ENCODE results near the gene NUDT1. TPM values are rescaled to one million over a fixed set of nuclear protein-coding genes. Genes with fewer than 3 reads are reported as not detected.

The NUDT1 gene
- total RNA-seq, 1 experiment from 2014 or later: 92.6 TPM

- ChIA-PET CTCF (no interaction called here), POLR2A (no interaction called here)
- H3K27me3 ChIP-seq (ENCODE audit: control insufficient read depth, insufficient read depth, low read length): no peaks in the 10 kb centered on the region
- ATAC-seq (no peak), DNase-seq (ENCODE audit: low read depth, low spot score) (no peak)
- TF ChIP-seq, protein P1, sequence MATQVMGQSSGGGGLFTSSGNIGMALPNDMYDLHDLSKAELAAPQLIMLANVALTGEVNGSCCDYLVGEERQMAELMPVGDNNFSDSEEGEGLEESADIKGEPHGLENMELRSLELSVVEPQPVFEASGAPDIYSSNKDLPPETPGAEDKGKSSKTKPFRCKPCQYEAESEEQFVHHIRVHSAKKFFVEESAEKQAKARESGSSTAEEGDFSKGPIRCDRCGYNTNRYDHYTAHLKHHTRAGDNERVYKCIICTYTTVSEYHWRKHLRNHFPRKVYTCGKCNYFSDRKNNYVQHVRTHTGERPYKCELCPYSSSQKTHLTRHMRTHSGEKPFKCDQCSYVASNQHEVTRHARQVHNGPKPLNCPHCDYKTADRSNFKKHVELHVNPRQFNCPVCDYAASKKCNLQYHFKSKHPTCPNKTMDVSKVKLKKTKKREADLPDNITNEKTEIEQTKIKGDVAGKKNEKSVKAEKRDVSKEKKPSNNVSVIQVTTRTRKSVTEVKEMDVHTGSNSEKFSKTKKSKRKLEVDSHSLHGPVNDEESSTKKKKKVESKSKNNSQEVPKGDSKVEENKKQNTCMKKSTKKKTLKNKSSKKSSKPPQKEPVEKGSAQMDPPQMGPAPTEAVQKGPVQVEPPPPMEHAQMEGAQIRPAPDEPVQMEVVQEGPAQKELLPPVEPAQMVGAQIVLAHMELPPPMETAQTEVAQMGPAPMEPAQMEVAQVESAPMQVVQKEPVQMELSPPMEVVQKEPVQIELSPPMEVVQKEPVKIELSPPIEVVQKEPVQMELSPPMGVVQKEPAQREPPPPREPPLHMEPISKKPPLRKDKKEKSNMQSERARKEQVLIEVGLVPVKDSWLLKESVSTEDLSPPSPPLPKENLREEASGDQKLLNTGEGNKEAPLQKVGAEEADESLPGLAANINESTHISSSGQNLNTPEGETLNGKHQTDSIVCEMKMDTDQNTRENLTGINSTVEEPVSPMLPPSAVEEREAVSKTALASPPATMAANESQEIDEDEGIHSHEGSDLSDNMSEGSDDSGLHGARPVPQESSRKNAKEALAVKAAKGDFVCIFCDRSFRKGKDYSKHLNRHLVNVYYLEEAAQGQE (IDR thresholded peaks at IDR 0.05; ENCODE audit: insufficient read depth in 1 of 2, low read depth in 2 of 2, low read length in 1 of 2): no peak
- TF ChIP-seq CTCF (IDR thresholded peaks at IDR 0.05): no peak
- no peaks in the 10 kb centered on the region for H3K9me3 ChIP-seq (ENCODE audit: control insufficient read depth, insufficient read depth, low read depth, low read length)
- peaks cover 16% of the 10 kb centered on the region for H3K4me1 ChIP-seq (ENCODE audit: control insufficient read depth, insufficient read depth, low read length)
- intact Hi-C loops (cut with micrococcal nuclease; ENCODE audit: unreplicated experiment): no loop called here
- H3K36me3 ChIP-seq (ENCODE audit: control insufficient read depth, insufficient read depth, low read length): peaks cover 7% of the 10 kb centered on the region
- BruUV-seq (replicated peaks): no TSS peak
- H3K4me3 ChIP-seq (ENCODE audit: low read depth in 2 of 2, low read length in 2 of 2): no peak overlapping the region; a peak in 1 of 4 replicates
- in situ Hi-C loops (cut with HindIII; ENCODE audit: low pct_unique_long_range_greater_than_20kb, low sequenced_read_pairs): no loop called here
- H3K27ac ChIP-seq (ENCODE audit: low read length): peak overlapping the region; percentile 94
Measured at GRCh38 chr7:2243458-2243857, 1.4 kb downstream of the NUDT1 start.

GRCh38 chr7:2244404-2244995, 2.5 kb downstream of the NUDT1 start:
- no peak for TF ChIP-seq CTCF (IDR thresholded peaks at IDR 0.05)
- TF ChIP-seq, protein P1 (IDR thresholded peaks at IDR 0.05; ENCODE audit: insufficient read depth in 1 of 2, low read depth in 2 of 2, low read length in 1 of 2): no peak
- ATAC-seq (no peak), DNase-seq (ENCODE audit: low read depth, low spot score) (no peak)
- Histone ChIP-seq H3K4me1 (ENCODE audit: control insufficient read depth, insufficient read depth, low read length) (peaks cover 21% of the 10 kb centered on the region), H3K36me3 (ENCODE audit: control insufficient read depth, insufficient read depth, low read length) (0 out of 2 replicates have a peak, but pooled peaks cover under 1% of the 10 kb centered on the region), H3K4me3 (ENCODE audit: low read depth in 2 of 2, low read length in 2 of 2) (no peak overlapping the region), H3K27ac (ENCODE audit: low read length) (no peak overlapping the region), H3K27me3 (ENCODE audit: control insufficient read depth, insufficient read depth, low read length) (no peaks in the 10 kb centered on the region), H3K9me3 (ENCODE audit: control insufficient read depth, insufficient read depth, low read depth, low read length) (no peaks in the 10 kb centered on the region)
- intact Hi-C loops (cut with micrococcal nuclease; ENCODE audit: unreplicated experiment) (no loop called here), in situ Hi-C loops (cut with HindIII; ENCODE audit: low pct_unique_long_range_greater_than_20kb, low sequenced_read_pairs) (no loop called here)
- POLR2A ChIA-PET: no interaction called here
- CTCF ChIA-PET: no interaction called here
- BruUV-seq (replicated peaks): no TSS peak
